Measurements from ENCODE around the gene LYPLAL1.

DNA sequence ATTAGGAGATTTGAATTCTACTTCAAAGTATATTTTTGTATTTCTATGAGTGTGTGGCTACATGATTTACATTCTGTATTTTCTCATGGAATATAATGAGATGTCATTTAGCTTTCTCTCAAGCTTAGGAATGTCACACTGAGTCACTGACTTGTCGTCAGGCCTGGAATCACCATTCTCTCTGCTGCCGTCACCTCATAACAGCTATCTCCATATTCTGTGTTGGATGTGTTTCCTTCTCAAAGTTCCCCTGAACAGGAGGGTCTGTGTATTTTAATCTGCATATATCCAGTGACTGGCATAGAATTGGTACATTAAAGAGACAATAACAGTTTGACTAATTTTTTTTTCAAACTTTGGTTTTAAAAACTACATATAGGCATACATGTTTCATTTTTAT, 35.9 kb downstream of the LYPLAL1 start:
- no peak for TF ChIP-seq CTCF (IDR thresholded peaks at IDR 0.05)
- TF ChIP-seq POLR2A (IDR thresholded peaks at IDR 0.05): no peak

All from heart left ventricle (tissue), 13 donors.